Neutrophil (primary cell): ENCODE measurements around the gene BPIFA2.
A peak's percentile ranks its signal among the peaks of the same experiment; 100 is the strongest.

Experiments
- H3K27ac ChIP-seq: fragments of 200-600 bp; sonication (generic); 2 replicates; pipeline ENCODE4 v1.5.1; 2016; ENCODE audit warnings: mild to moderate bottlenecking, moderate library complexity
- H3K27me3 ChIP-seq: fragments of 200-600 bp; sonication (generic); 2 replicates; pipeline ENCODE4 v1.6.0; 2016; ENCODE audit warnings: mild to moderate bottlenecking
- H3K36me3 ChIP-seq: fragments of 200-600 bp; sonication (generic); 2 replicates; pipeline ENCODE4 v1.5.1; 2017
- H3K4me1 ChIP-seq, 2 experiments: fragments of 200-600 bp in 1 of 2; sonication (generic) in 1 of 2; 1 replicate in 1 of 2; 2 replicates in 1 of 2; pipeline versions ENCODE4 v1.5.1 to v1.6.1; 2013 to 2016; ENCODE audit warnings: low read depth in 1 of 2, low read length in 1 of 2, mild to moderate bottlenecking in 1 of 2, moderate library complexity in 1 of 2; ENCODE audit not compliant: control insufficient read depth in 1 of 2, insufficient read depth in 1 of 2
- H3K4me3 ChIP-seq, 2 experiments: fragments of 200-600 bp in 1 of 2; sonication (generic) in 1 of 2; 1 replicate in 1 of 2; 2 replicates in 1 of 2; pipeline ENCODE4 v1.5.1; 2013 to 2016; ENCODE audit warnings: low read depth in 1 of 2, low read length in 1 of 2, mild to moderate bottlenecking in 1 of 2, moderate library complexity in 1 of 2
- H3K9me3 ChIP-seq: fragments of 200-600 bp; sonication (generic); 2 replicates; pipeline ENCODE4 v1.5.1; 2016
- TF ChIP-seq, protein P1 (sequence below): fragments of 200-600 bp; sonication (generic); IDR thresholded peaks from 2 replicates; pipeline ENCODE4 v1.5.1; 2016; ENCODE audit warnings: antibody characterized with exemption

Gene BPIFA2

DNA sequence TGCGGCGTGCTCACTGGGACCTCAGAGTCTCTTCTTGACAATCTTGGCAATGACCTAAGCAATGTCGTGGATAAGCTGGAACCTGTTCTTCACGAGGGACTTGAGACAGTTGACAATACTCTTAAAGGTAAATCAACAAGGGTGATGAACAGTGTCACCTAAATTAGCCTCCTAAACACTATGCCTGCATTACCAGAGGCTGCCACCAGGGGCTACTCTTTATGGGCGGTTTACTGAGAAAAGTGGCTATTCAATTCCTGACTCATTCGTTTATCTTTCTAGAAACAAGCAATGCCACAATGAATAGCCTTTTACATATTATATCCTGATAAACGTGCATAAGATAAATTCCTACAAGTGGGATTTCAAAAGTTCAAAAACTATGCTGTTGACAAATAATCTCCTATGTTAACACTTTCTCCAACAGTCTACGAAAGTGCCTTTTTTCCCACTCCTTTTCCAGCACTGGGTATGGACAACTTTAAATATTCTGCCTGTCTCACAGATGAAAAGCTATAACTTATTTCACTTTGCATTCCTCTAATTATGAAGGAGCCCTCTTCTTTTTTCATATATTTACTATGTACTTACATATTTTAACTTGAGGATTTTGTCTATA is 1.3 kb downstream of the BPIFA2 start:
- no peaks in the 10 kb centered on the region for H3K4me1 ChIP-seq
- TF ChIP-seq, protein P1, sequence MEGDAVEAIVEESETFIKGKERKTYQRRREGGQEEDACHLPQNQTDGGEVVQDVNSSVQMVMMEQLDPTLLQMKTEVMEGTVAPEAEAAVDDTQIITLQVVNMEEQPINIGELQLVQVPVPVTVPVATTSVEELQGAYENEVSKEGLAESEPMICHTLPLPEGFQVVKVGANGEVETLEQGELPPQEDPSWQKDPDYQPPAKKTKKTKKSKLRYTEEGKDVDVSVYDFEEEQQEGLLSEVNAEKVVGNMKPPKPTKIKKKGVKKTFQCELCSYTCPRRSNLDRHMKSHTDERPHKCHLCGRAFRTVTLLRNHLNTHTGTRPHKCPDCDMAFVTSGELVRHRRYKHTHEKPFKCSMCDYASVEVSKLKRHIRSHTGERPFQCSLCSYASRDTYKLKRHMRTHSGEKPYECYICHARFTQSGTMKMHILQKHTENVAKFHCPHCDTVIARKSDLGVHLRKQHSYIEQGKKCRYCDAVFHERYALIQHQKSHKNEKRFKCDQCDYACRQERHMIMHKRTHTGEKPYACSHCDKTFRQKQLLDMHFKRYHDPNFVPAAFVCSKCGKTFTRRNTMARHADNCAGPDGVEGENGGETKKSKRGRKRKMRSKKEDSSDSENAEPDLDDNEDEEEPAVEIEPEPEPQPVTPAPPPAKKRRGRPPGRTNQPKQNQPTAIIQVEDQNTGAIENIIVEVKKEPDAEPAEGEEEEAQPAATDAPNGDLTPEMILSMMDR = peak; percentile 49
- H3K4me3 ChIP-seq = no peak overlapping the region
- no peaks in the 10 kb centered on the region for H3K9me3 ChIP-seq
- H3K36me3 ChIP-seq = no peaks in the 10 kb centered on the region
- H3K27me3 ChIP-seq = peaks cover 3% of the 10 kb centered on the region
- H3K27ac ChIP-seq = no peak overlapping the region

DNA sequence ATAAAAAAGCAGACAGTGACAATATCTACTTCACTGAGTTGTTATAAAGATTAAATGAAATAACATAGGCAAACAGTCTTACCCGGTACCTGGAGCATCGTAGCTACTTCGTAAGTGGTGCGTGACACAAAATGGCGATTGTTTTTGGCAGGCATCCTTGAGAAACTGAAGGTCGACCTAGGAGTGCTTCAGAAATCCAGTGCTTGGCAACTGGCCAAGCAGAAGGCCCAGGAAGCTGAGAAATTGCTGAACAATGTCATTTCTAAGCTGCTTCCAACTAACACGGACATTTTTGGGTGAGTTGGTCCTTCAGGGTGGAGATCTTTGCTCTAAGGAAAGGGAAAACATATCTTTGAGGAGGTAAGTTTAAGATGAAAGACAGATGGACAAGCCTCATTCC is 4.8 kb downstream of the BPIFA2 start:
- TF ChIP-seq, protein P1 = no peak
- H3K9me3 ChIP-seq = no peaks in the 10 kb centered on the region
- no peaks in the 10 kb centered on the region for H3K4me1 ChIP-seq
- H3K4me3 ChIP-seq = no peak overlapping the region
- H3K36me3 ChIP-seq = no peaks in the 10 kb centered on the region
- H3K27me3 ChIP-seq = peaks cover 4% of the 10 kb centered on the region
- no peak overlapping the region for H3K27ac ChIP-seq

DNA sequence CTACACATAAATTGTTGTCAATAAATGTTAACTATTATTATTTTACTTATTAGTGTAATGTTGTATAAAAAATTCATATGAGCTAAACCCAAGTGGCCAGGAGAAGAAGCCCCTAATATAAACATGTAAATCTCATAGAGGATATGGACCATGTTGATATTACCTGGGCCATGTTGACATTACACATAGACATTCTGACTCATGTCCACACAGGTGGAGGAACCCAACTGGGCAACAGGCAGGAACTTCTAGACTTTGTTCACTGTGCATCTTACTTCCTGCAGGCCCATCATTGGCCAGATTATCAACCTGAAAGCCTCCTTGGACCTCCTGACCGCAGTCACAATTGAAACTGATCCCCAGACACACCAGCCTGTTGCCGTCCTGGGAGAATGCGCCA is 7.2 kb downstream of the BPIFA2 start:
- TF ChIP-seq, protein P1 = no peak
- Histone ChIP-seq H3K4me3 (no peak overlapping the region), H3K27me3 (peaks cover 4% of the 10 kb centered on the region), H3K9me3 (no peaks in the 10 kb centered on the region), H3K4me1 (no peaks in the 10 kb centered on the region), H3K27ac (no peak overlapping the region), H3K36me3 (no peaks in the 10 kb centered on the region)

DNA sequence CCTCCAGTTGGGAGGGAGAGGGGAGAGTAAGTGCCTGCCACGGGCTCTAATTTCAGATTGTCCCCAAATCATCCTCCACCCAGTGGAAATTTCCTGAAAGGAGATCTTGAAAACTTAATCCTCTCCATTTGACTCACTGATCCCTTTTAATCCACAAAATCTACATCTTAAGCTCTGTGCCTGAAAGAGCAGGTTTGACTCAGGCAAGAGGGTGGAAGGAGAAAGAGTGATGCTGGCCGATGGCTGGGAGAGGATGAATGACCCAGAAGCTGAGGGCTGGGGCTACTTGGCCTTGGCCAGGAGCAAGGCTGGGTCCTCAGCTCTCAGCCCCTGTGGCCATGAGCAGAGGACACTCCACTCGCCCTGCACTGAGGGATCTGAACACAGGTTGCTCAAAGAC is 8.1 kb downstream of the BPIFA2 start:
- Histone ChIP-seq H3K4me1 (no peaks in the 10 kb centered on the region), H3K27me3 (peaks cover 4% of the 10 kb centered on the region), H3K4me3 (no peak overlapping the region), H3K27ac (no peak overlapping the region), H3K9me3 (no peaks in the 10 kb centered on the region), H3K36me3 (no peaks in the 10 kb centered on the region)
- TF ChIP-seq, protein P1 = no peak

DNA sequence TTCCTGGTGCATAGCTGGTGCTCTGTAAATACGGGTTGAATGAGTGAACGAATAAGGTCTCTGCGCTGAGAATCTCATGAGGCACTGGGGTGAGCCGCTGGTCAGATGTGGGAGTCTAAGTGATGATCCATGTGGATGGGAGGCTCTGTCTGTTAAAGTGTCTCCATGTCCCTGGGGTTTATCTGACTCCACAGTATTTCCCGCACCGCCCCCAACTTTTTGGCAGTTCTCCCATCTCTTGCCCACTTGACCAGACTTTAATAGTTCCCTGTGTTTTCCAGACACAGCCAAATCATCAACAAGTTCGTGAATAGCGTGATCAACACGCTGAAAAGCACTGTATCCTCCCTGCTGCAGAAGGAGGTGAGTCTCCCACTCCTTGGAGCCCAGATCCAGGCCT is 9.9 kb downstream of the BPIFA2 start:
- Histone ChIP-seq H3K27me3 (peaks cover 4% of the 10 kb centered on the region), H3K4me1 (no peaks in the 10 kb centered on the region), H3K27ac (no peak overlapping the region), H3K36me3 (no peaks in the 10 kb centered on the region), H3K4me3 (no peak overlapping the region), H3K9me3 (no peaks in the 10 kb centered on the region)
- TF ChIP-seq, protein P1 = no peak
